NCI-H187 (cell line): ENCODE results near the gene PKM.

Experiments used
- DNase-seq, 2 experiments: peaks; one replicate each; lab custom pipeline; 2025; lab: John Stamatoyannopoulos, UW

Gene PKM

DNA sequence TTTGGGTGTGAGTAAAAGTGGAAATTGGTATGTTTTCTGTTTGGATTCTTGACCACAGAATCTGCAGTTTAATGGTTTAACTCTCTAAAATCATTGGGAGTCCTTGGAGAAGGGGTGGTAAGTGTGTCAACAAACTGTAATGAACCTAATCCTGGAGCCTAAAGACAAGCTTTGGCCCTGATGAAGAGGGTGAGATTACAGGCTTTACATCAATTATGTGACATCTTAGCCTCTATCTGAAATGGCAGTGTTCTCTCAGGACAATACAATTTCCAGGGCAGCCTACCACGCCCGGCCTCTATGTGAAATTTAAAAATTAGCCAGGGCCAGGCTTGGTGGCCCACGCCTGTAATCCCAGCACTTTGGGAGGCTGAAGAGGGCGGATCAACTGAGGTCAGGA is 4.3 kb upstream of the PKM start:
- DNase-seq = no peak

DNA sequence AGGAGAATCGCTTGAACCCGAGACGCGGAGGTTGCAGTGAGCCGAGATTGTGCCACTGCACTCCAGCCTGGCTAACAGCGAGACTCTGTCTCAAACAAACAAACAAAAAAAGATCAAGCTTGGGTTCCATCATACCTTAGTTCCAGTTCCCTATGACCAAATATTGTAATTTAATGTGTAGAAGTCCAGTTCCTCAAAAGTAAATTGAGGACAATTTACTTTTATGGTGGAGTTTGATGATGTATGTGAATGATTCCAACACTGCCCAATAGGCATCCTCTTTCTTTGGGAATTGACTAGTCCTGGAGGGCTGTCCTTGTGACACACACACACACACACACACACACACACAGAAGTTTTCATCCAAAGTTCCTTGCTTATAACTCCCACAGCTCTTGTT is 2.8 kb upstream of the PKM start:
- DNase-seq = no peak

DNA sequence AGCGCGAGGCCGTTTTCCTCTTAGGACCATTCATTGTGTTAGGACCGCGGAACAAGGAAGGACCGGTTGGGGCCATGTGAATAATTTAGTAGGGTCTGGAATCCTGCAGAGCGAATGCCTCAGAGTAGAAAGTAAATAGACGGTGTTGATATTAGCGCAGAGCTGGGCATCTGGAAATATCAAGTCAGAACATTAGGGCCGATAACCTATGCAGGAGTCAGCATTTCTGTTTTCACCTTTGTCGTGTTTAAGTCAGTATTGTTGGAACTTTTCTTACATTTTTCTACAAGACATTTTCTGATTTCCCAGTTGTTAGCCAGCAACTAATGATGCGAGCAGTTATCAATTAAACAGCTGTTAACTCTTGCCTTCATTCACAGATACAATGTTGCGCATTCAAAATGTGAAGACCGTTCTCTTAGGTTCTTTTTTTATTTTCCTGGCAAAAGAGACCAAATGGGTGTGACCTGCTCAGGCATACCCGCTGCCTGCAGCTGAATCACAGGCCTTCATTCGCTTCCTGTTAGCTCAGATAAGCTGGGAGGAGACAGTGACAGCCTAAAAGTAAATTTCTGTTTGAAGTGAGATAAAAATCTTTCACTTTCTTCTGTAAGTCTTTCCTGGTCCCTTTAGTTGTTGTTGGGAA is 966 bp upstream of the PKM start:
- DNase-seq = peak in 1 of 2 experiments; percentile 71

DNA sequence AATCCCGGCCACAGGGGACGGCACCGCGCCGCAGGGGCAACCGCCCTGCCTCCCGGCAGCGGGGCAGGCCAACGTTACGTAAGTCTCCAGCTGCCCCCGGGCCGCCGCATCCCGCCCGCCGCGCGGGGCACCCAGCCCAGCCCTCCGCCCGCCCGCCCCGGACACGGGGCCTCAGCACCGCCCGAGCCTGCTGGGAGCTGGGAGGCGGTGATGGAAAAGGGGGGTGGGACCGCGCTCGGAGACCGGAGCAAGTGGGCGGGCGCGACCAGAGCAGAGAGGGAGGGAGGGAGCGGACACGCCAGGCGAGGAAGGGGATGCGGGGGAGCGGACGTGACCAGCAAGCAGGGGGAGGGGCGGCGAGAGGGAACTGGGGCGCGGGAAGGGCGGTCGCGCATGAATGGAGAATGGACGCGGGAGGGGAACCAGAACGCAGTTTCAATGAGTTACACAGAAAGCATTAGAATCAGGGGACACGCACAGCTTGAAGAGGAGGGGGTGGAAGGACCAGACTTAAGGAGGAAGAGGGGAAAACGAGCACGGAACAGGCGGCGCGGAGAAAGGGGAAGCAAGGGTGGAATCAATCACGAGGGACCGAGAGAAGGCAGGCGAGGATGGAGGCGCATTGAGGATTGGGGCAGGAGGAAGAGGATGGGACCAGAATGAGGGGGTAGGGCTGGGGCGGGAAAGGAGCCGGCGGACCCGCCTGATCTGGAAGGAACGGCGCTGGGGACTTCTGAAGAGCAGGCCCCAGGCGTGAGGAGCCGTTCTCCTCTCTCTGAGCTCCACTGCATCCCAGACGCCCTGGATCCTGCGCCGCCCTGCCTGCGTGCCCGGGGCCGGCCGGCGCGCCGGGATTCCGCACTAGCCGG is 559 bp downstream of the PKM start:
- peak; percentile 29 to 64 for DNase-seq

DNA sequence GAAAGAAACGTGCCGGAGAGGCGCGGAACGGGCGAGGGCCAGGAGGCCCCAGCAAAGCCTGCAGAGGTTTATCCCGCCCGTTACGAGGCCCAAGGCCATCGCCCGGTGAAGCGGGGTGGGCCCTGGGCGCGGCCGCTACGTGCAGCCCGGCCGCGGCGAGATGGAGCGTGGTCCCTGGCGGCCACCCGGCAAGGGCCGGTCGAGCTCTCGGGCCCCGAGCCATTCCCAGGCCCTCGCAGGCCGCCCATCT is 1.1 kb downstream of the PKM start:
- DNase-seq = no peak

DNA sequence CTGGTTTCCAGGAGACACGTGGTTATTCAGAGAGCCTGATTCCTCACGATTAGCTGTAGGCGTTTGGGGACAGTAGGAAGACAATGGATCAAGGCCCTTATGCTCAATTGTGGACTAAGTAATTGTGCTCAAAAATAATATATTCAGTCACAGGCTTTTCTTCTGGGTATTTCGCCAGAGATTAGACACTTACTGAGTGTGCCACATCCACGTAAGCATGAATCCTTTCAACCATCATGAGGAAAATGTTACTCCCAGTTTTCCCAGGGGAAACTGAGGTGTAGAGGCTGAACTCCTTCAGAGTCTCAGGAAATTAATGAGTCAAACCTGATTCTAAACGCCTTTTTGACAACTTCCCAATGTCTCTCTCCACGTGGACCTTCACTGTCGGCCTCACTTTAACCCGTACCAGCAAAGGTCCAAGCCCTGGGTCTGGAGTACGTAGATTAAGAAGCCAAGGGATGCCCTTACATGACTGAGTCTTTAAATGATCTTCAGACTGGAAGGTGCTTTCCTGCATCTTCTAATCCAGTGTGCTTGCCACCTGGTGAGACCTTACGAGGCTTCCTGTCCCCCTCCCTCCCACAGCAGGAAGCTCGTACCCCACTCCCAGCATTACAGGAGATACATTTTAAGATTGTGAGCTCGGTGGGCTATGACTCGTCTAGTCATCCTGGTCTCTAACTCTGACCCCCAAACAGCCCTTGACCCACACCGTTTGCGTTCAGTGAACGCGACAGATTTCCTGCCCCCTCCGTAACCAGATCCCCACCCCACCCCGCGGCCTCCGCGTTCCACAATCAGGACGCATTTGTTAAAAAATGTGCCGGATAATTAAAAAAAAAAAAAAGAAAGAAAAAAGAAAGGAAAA is 1.7 kb downstream of the PKM start:
- DNase-seq = no peak

DNA sequence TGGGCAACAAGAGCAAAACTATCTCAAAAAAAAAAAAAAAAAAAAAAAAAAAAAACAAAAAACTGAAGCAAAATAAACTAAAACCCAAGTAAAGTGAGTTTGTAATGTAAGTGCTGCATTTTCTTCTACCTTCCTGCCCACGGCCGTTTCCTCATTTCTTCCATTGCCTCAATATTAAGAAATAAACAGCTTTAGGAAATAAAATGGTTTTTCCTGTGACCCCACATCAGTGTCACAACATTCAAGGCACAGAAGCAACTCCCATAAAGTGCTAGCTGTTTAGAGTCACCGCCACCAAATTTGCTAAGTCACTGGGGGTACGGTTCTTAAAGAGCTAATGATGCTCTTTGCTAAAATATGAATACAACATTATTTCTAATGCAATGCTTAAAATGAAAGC is 3.3 kb downstream of the PKM start:
- DNase-seq = no peak

DNA sequence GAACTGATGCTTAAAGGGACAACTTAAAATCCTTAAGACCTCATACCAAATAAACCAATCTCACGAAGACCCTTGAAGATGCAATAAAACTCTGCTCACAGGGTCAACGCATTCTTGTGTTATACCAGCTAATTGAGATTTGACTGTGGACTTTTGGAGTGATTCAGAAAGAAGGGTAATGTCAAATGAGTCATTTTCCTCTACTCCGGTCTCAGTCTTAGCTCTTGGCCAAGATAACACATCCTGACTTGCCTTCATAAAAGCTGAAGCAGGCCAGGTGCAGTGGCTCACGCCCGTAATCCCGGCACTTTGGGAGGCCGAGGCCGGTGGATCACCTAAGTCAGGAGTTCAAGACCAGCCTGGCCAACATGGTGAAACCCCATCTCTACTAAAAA is 3.8 kb downstream of the PKM start:
- DNase-seq = no peak

DNA sequence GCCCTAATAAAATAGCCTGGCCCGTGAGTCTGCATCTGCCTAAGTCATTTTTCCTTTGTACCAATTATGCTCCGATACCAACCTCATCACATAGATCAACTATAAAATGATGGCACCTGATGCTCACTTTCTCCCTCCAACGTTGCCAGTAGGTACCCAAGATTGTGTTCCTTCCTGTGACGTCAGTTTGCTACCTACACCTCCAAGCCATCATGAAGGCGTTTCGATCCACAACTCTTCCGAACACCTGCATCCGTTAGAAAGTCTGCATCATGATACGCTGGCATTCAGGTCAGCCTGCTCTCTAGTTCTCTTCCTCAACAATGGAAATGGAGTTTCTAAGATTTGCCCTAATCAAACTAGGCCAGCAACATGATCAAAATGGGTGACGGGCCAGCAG is 7.7 kb downstream of the PKM start:
- DNase-seq = no peak

DNA sequence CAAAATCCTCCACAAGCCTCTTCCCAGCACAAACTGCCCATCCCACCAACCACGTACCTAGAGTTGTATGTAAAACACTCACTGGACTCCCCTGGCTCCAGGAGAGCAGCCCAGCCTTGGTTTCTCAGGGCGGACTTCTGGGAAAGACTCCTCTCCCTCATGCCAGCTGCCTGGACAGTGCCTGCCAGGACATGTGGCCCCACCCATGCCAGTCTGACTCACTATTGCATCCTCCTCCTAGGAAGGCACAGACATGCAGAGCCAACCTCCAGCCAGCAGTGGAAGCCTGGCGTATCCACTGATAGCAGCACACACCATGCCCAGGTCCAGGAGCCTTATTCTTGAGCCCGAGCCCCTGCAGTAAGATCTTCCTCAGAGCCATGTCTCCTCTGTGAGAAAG is 8.6 kb downstream of the PKM start:
- DNase-seq = no peak

DNA sequence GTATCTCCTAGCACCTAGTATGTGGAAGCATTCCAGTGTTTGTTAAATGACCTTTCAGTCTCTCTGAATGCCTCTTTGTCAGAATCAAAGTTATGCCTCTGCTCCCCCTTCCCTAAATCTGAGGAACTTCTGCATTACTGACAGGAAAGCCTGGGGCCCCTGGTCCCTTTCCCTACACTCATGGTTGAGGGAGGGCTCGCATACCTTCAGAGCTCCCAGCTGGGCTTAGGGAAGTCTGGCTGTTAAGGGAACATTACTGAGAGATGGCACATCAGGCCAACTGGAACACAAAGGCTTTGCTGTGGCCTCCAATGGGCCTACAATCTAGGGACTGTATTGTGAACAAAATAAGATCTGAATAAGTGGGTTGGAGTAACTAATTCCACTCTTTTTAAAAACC is 10.3 kb downstream of the PKM start:
- no peak for DNase-seq

DNA sequence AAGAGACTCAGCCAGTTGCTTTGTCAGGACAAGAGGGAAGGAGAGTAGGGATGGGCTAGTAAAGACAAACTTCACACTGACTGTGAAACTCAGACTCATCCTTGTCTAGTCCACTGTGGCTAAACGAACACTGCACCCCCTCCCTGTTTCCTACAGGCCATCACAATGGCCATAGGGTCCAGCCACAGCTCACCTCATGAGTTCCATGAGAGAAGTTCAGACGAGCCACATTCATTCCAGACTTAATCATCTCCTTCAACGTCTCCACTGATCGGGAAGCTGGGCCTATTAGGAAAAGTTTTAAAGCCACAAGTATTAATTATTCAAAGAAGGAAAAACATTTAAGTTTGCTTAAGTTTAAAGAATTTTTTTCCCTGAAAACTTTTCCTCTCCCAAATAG is 13.8 kb downstream of the PKM start:
- no peak for DNase-seq

DNA sequence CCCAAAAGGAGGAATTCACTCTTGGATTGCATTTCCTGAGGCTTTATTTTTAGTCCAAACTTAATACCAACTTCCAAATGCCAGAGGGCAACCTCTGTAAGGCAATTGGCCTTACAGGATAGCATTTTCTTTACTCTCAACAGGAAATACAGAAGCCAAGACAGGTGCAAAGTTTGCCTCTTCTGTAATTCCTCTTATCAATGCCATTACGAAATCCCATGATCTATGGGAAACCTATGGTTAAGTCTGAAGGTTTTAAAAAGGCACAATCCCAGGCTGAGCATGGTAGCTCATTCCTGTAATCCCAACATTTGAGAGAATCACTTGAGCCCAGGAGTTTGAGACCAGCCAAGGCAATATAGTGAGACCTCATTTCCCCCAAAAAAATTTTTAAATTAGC is 14.9 kb downstream of the PKM start:
- no peak for DNase-seq

DNA sequence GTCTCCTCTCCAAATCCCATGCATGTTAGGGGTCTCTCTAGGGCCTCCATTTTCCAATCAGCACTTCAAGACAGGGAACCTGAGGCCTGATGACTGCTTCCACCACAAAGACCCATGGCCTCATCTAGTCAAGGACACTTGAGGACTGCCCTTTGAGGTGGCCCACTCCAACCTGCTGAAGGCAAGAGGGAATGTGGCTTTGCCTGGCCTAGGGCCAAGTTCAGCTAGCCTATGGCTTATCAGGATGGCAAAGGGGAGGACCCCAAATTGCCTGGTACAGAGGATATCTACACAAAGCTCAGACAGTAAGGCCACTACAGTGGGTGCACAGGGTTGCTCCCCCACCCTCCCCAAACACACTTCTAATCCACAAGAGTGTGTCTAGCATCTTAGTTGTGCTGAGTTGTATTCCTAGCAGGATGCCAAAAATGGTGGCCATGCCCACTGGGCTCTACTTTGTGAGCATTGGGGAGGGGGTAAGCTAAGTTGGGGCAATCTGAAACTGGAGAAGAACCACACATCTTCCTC is 23.4 kb downstream of the PKM start:
- no peak for DNase-seq

DNA sequence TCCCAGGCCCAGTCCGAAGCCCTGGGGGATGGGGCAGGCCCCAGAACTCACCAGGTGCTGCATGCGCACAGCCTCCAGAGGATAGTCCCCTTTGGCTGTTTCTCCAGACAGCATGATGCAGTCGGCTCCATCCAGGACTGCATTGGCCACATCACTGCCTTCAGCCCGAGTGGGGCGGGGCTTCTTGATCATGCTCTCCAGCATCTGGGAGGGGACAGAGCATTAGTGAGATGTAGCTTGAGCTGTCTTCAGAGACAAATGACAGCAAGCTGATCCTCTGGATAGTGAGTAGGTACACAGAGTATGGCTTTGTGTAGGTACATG is 24.4 kb downstream of the PKM start:
- DNase-seq = no peak

DNA sequence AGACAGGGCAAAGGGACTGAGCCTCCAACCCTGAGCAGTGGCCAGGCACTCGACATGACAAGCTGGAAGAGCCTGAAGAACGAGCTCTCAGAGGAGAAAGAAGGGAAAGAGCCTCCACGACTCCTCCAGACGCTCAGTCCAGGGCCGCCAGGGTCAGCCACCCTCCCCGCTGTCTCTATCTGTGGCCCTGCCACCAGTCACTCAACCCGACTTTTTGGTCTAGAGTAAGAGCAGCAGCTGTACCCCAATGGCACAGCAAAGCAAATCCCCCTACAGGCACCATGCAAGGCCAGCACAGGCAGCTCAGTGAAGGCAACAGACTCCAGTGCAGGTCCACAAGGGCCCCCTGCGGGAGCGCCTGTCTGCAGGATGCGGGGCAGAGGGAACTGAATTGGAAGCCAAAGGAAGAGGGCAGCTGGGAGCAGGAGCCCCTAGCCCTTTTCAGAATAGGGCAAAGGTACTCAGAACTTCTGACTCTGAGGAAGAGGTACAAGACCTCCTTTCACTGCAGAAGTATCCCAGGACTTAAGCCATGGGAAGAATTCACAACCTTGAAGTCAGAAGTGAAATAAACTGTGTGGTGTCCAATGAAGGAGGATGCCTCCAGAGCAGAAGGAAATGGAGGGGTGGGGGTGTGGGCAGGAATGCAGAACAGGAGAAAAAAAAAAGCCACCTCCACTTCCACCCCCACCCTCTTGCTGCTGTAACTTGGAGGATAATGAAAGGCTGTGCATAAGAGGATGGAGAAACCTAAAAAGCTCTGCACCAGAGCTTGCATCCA is 24.9 kb downstream of the PKM start:
- no peak for DNase-seq

DNA sequence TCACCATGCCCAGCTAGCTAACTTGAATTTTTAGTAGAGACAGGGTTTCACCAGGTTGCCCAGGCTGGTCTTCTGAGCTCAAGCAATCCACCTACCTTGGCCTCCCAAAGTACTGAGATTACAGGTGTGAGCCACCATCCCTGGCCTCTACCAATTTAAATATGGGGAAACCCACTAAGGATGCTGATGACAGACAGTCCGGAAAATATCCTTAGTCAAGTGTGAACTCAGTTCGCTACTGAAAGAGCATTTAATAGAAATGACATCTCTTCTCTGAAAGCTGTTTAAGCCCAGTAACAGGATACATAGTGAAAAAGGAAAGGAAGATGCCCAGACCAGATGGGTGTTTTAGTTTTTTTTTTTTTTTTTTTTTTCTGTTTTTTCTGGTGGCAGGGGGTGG is 25.7 kb downstream of the PKM start:
- DNase-seq = no peak

DNA sequence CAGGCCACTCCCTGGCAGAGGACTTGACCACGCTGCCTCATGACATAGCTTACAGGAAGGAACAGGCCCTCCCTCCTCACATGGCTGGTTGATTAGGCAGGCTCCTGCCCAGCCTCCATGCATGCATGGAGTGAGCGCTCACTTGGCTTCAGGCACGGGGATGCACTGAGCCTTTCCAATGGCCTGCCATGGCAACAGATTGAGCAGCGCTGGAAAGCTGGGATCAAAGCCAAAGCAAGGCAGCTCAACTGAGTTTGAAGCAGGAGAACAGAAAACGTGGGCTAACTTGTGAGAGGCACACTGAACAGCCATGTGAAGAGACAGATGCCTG is 27.5 kb downstream of the PKM start:
- DNase-seq = no peak

DNA sequence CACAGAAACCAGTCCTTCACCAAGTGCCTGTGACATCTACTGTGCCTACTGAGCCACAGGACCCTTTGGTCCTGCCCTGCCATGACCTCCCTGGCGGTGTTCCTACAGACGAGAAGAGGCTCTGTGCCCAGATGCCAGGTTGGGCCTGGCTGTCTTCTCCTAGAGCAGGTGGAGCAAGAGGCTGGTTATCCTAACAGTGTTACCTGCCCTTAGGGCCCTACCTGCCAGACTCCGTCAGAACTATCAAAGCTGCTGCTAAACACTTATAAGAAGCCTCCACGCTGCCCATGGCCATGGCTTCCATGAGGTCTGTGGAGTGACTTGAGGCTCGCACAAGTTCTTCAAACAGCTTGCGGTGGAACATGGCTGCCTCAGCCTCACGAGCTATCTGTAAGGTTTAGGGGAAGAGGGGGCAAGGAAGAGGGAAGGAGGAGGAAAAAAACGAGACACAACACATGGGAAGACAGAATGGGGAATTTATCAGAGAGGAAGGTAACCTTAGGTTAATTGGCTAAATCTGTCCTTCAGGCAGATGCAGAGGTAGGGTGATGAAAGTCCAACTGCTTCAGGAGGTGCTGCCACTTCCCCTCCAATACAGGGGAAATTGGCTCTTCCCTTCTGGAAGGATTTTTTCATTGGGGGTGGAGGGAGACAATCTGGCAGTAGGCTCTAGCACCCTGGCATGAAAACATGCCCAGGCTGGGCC is 28.0 kb downstream of the PKM start:
- no peak for DNase-seq

DNA sequence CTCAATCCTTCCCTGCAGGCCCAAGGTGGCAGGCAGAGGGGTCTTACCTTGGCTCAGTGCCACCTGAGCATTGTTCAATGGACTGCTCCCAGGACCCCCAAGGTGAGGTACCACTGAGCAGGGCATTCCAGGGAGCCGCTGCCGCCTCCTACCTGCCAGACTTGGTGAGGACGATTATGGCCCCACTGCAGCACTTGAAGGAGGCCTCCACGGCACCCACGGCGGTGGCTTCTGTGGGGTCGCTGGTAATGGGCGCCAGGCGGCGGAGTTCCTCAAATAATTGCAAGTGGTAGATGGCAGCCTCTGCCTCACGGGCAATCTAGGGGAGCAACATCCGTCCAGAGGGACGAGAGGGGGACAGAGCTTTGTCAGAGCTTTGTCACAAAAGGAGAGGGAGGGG is 28.7 kb downstream of the PKM start:
- DNase-seq = no peak

DNA sequence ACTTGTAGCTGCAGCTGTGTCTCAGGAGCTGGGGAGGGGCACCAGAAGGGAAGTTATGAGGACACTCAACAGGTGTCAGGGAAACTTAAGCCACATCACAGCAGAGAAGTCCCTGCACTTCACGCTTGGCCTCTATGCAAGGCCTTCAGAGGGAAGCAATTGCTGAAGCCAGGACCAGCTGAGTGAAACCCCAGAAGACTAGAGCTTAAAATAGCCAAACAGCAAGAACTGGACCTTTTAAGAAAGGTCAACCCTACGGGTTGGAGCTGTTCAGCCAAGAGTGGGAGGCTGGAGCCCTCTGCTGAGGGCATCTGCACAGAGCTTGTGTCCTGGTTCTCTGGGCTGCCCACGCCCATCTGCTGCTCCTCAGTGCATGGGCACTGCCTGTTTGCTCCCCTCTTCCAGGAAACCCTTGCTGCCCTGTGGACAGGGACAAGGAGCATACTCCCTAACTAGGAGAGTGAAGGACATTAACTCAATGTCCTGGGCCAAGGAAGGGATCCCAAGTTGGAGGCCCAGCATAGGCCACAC is 29.5 kb downstream of the PKM start:
- no peak for DNase-seq
